Right renal pelvis (tissue), 4 donors: ENCODE measurements around the gene RBM15B. TPM values are rescaled to one million over a fixed set of nuclear protein-coding genes. Genes with fewer than 3 reads are reported as not detected.

Source experiments
- DNase-seq, 4 donors: peaks; one replicate each; pipeline ENCODE4 v3.0.0-alpha.2; 2013; ENCODE audit warnings: low read depth in 4 of 4, low spot score in 3 of 4, missing footprints in 1 of 4
- polyA plus RNA-seq, 4 donors: library from polyadenylated mRNA; unstranded; fragments of 120-200 nt; gene quantifications; one replicate each; pipeline ENCODE4 v1.2.1, GENCODE V29; 2013; ENCODE audit not compliant: insufficient read length in 4 of 4

The RBM15B gene
- polyA plus RNA-seq, 4 donors, result 38.6 to 42.3 (median 41.4) TPM

GRCh38 chr3:51391566-51392354, 675 bp downstream of the RBM15B start:
- DNase-seq, result no peak

- no peak for DNase-seq
Observed at GRCh38 chr3:51392355-51393133, 1.5 kb downstream of the RBM15B start.

- DNase-seq, result no peak
Observed at GRCh38 chr3:51393134-51393495, 2.0 kb downstream of the RBM15B start.

GRCh38 chr3:51393564-51393963, 2.5 kb downstream of the RBM15B start:
- no peak for DNase-seq

GRCh38 chr3:51394541-51394940, 3.5 kb downstream of the RBM15B start:
- no peak for DNase-seq

GRCh38 chr3:51395493-51396213, 4.6 kb downstream of the RBM15B start:
- DNase-seq, result no peak

- DNase-seq, result no peak
Observed at GRCh38 chr3:51396401-51396800, 5.3 kb downstream of the RBM15B start.

- no peak for DNase-seq
Observed at GRCh38 chr3:51397392-51397791, 6.3 kb downstream of the RBM15B start.

GRCh38 chr3:51398595-51399310, 7.7 kb downstream of the RBM15B start:
- DNase-seq, result no peak

GRCh38 chr3:51400166-51400565, 9.1 kb downstream of the RBM15B start:
- DNase-seq, result no peak

GRCh38 chr3:51401735-51402134, 10.7 kb downstream of the RBM15B start:
- DNase-seq, result no peak

GRCh38 chr3:51403675-51404074, 12.6 kb downstream of the RBM15B start:
- no peak for DNase-seq

GRCh38 chr3:51408021-51408420, 16.9 kb downstream of the RBM15B start:
- no peak for DNase-seq

GRCh38 chr3:51408813-51409212, 17.7 kb downstream of the RBM15B start:
- DNase-seq, result no peak

- no peak for DNase-seq
Observed at GRCh38 chr3:51422211-51422610, 31.1 kb downstream of the RBM15B start.

GRCh38 chr3:51426921-51427320, 35.8 kb downstream of the RBM15B start:
- no peak for DNase-seq

- no peak for DNase-seq
Observed at GRCh38 chr3:51429138-51429537, 38.1 kb downstream of the RBM15B start.

- DNase-seq, result no peak
Observed at GRCh38 chr3:51434110-51434509, 43.0 kb downstream of the RBM15B start.

- peak in 3 of 4 donors; percentile 4 to 7 (median 7) for DNase-seq
Observed at GRCh38 chr3:51434746-51435327, 43.8 kb downstream of the RBM15B start.

- DNase-seq, result no peak
Observed at GRCh38 chr3:51436998-51437639, 46.0 kb downstream of the RBM15B start.
